MCF 10A (cell line): Measurements from ENCODE around the gene SLC35A3. TPM values are rescaled to one million over a fixed set of nuclear protein-coding genes. Genes with fewer than 3 reads are reported as not detected.

ENCODE experiments used
- BruUV-seq: library from RNA; stranded (reverse); fragments of 400-500 nt; replicated peaks from 2 replicates; lab custom pipeline; 2021; lab: Mats Ljungman, UMichigan
- CTCF ChIA-PET: fragments of 300-600 bp; sonication (Branson Sonifier 250); formaldehyde crosslinking; extraction: SDS; loops from one replicate; lab custom pipeline; 2021; ENCODE audit warnings: antibody characterized with exemption, inconsistent platforms; lab: Yijun Ruan, JAX
- POLR2A ChIA-PET: fragments of 300-600, 350-650 bp; sonication (Branson Sonifier 250); formaldehyde crosslinking; extraction: SDS; loops from one replicate; lab custom pipeline; 2020; ENCODE audit warnings: antibody characterized with exemption, inconsistent platforms; lab: Yijun Ruan, JAX
- DNase-seq: peaks from one replicate; pipeline ENCODE4 v3.0.0-alpha.2; 2018; ENCODE audit not compliant: unreplicated experiment
- H3K27ac Mint-ChIP-seq: one replicate; pipeline ENCODE4 v1.8.0; 2022; ENCODE audit warnings: mild to moderate bottlenecking, low read depth, mixed read lengths; ENCODE audit not compliant: unreplicated experiment
- H3K27me3 Mint-ChIP-seq: one replicate; pipeline ENCODE4 v1.8.0; 2022; ENCODE audit warnings: mixed read lengths; ENCODE audit not compliant: insufficient read depth, unreplicated experiment
- H3K36me3 Mint-ChIP-seq: one replicate; pipeline ENCODE4 v1.8.0; 2022; ENCODE audit warnings: mild to moderate bottlenecking, moderate library complexity, mixed read lengths; ENCODE audit not compliant: insufficient read depth, unreplicated experiment
- H3K4me1 Mint-ChIP-seq: one replicate; pipeline ENCODE4 v1.8.0; 2022; ENCODE audit warnings: mixed read lengths; ENCODE audit not compliant: insufficient read depth, unreplicated experiment
- H3K4me3 Mint-ChIP-seq: one replicate; pipeline ENCODE4 v1.8.0; 2022; ENCODE audit warnings: mild to moderate bottlenecking, moderate library complexity, mixed read lengths; ENCODE audit not compliant: unreplicated experiment
- H3K9me3 Mint-ChIP-seq: one replicate; pipeline ENCODE4 v1.8.0; 2022; ENCODE audit warnings: mixed read lengths; ENCODE audit not compliant: unreplicated experiment
- CTCF ChIP-seq: fragments of 200-600 bp; IDR thresholded peaks from one replicate; pipeline ENCODE4 v1.8.0; 2022; ENCODE audit warnings: antibody characterized with exemption, mild to moderate bottlenecking; ENCODE audit not compliant: unreplicated experiment
- intact Hi-C: fragments of 100-400 bp; cut with micrococcal nuclease; formaldehyde crosslinking; loops from 2 replicates; pipeline ENCODE4 v1.14.1; 2022
- total RNA-seq: library from RNA; stranded (reverse); gene quantifications from 2 replicates; pipeline ENCODE4 v1.2.3, GENCODE V29; 2022

Gene SLC35A3
- total RNA-seq, 1 experiment from 2014 or later, result 15.1 TPM

GRCh38 chr1:100073531-100073930 lies 103.7 kb downstream of the SLC35A3 start:
- no TSS peak for BruUV-seq
- ChIA-PET POLR2A (no interaction called here), CTCF (interaction anchor here (1.2 kb wide), 1 partner anchor 10 kb away, joined by 5 read pairs; no protein-coding TSS in a partner anchor)
- no peaks in the 10 kb centered on the region for H3K27me3 Mint-ChIP-seq
- no peak for DNase-seq
- peaks cover 68% of the 10 kb centered on the region for H3K36me3 Mint-ChIP-seq
- no peak overlapping the region for H3K4me3 Mint-ChIP-seq
- H3K9me3 Mint-ChIP-seq, result no peaks in the 10 kb centered on the region
- peaks cover 5% of the 10 kb centered on the region for H3K4me1 Mint-ChIP-seq
- TF ChIP-seq CTCF, result no peak
- intact Hi-C loops, result no loop called here
- no peak overlapping the region for H3K27ac Mint-ChIP-seq

- Mint-ChIP-seq H3K4me1 (peaks cover 4% of the 10 kb centered on the region), H3K9me3 (no peaks in the 10 kb centered on the region), H3K36me3 (peaks cover 73% of the 10 kb centered on the region), H3K27ac (no peak overlapping the region), H3K4me3 (no peak overlapping the region), H3K27me3 (no peaks in the 10 kb centered on the region)
- no TSS peak for BruUV-seq
- ChIA-PET CTCF (no interaction called here), POLR2A (interaction anchor here (0.7 to 1.1 kb wide), 2 partner anchors 10 to 19 kb away, joined by 3 to 5 read pairs; no protein-coding TSS in a partner anchor)
- no peak for DNase-seq
- intact Hi-C loops, result no loop called here
- no peak for TF ChIP-seq CTCF
Observed at GRCh38 chr1:100074604-100075395, 105.0 kb downstream of the SLC35A3 start.

GRCh38 chr1:100075773-100076172 lies 106.0 kb downstream of the SLC35A3 start:
- CTCF ChIA-PET, result interaction anchor here (0.6 kb wide), 1 partner anchor 316 kb away, joined by 3 read pairs; no protein-coding TSS in a partner anchor
- TF ChIP-seq CTCF, result no peak
- intact Hi-C loops, result no loop called here
- no TSS peak for BruUV-seq
- Mint-ChIP-seq H3K27ac (no peak overlapping the region), H3K9me3 (no peaks in the 10 kb centered on the region), H3K27me3 (no peaks in the 10 kb centered on the region), H3K36me3 (peaks cover 76% of the 10 kb centered on the region), H3K4me1 (no peaks in the 10 kb centered on the region), H3K4me3 (no peak overlapping the region)
- DNase-seq, result no peak
- POLR2A ChIA-PET, result interaction anchor here (0.9 to 1.1 kb wide), 2 partner anchors 11 to 36 kb away, joined by 3 to 5 read pairs; no protein-coding TSS in a partner anchor

- no peak overlapping the region for H3K4me3 Mint-ChIP-seq
- ChIA-PET POLR2A (interaction anchor here (0.9 kb wide), 1 partner anchor 37 kb away, joined by 3 read pairs; no protein-coding TSS in a partner anchor), CTCF (interaction anchor here (0.6 kb wide), 1 partner anchor 174 kb away, joined by 3 read pairs; no protein-coding TSS in a partner anchor)
- H3K4me1 Mint-ChIP-seq, result no peaks in the 10 kb centered on the region
- TF ChIP-seq CTCF, result no peak
- BruUV-seq, result no TSS peak
- no peaks in the 10 kb centered on the region for H3K27me3 Mint-ChIP-seq
- H3K27ac Mint-ChIP-seq, result no peak overlapping the region
- H3K9me3 Mint-ChIP-seq, result no peaks in the 10 kb centered on the region
- intact Hi-C loops, result no loop called here
- H3K36me3 Mint-ChIP-seq, result peaks cover 71% of the 10 kb centered on the region
- DNase-seq, result no peak
Observed at GRCh38 chr1:100076319-100076718, 106.5 kb downstream of the SLC35A3 start.
